ENCODE measurements around the gene NTN3.

DNA sequence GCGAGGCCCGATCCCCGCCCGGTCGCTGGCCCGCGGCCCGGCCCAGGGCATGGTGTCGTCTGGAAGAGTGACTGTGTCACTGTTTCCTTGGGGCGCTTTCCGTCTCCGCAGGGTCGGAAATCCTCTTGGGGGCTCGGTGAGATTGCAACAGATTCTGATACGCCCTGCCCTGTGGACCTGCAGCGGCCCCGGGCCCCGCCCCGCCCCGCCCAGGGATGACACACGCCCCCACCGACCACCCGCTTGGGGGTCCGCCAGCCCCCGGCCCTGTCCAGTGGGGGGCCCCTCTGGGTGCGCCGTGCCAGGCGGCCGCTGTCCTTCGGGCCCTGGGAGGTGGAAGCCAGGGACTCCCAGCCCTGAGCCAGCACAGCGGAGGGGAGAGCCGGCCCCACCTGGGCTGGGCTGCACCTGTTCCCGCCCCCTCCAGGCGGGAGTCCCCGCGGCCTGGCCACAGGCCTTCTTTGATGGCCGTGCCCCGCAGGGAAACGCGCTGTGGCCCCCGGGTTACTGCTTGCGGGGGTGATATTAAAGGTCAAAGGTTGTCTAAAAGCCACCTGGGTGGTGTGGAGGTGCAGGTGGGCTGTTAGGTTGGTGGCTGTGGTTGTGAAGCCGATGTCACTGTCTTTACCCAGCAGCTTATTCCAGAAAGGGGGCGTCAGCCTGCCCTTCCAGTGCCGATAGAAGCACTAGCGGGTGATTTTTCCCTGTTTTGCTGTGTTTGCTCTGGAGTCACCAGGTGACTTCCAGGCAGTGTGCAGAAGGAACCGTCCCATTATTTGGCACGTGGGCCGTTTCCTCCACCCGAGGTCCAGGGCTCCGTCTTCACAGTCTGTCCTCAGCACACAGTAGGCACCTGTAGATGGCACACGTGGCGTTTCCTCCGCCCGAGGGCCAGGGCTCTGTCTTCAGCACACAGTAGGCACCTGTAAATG lies 4.6 kb downstream of the NTN3 start:
- TF ChIP-seq GATA2 (IDR thresholded peaks at IDR 0.05; ENCODE audit: low read depth, low read length), result no peak
- TF ChIP-seq GATA3 (IDR thresholded peaks at IDR 0.05; ENCODE audit: low read depth, low read length), result no peak

Data from SH-SY5Y (cell line).